GM21528 (cell line): ENCODE measurements around the gene PRSS2.
A peak's percentile ranks its signal among the peaks of the same experiment; 100 is the strongest.

Experiments used
- ATAC-seq: cut with Tn5 transposase; IDR thresholded peaks from one replicate; pipeline ENCODE4 v1.9.1; 2021; ENCODE audit warnings: mild to moderate bottlenecking, moderate library complexity; ENCODE audit not compliant: unreplicated experiment, low FRiP score

Gene PRSS2

GRCh38 chr7:142784716-142785115, 13.9 kb downstream of the PRSS2 start:
- ATAC-seq: no peak

- no peak for ATAC-seq
These were observed 15.1 kb downstream of the PRSS2 start for GRCh38 chr7:142785841-142786250.

GRCh38 chr7:142787034-142787768, 16.4 kb downstream of the PRSS2 start:
- ATAC-seq: no peak

- ATAC-seq: no peak
These were observed 17.0 kb downstream of the PRSS2 start for GRCh38 chr7:142787783-142788182.

GRCh38 chr7:142788303-142789289, 17.8 kb downstream of the PRSS2 start:
- ATAC-seq: no peak

- no peak for ATAC-seq
These were observed 18.7 kb downstream of the PRSS2 start for GRCh38 chr7:142789441-142789840.

- ATAC-seq: no peak
These were observed 19.3 kb downstream of the PRSS2 start for GRCh38 chr7:142790056-142790455.

- ATAC-seq: no peak
These were observed 19.8 kb downstream of the PRSS2 start for GRCh38 chr7:142790555-142790954.

GRCh38 chr7:142791502-142791901, 20.7 kb downstream of the PRSS2 start:
- ATAC-seq: no peak

GRCh38 chr7:142792129-142792528, 21.4 kb downstream of the PRSS2 start:
- no peak for ATAC-seq

GRCh38 chr7:142792593-142792992, 21.8 kb downstream of the PRSS2 start:
- no peak for ATAC-seq

GRCh38 chr7:142793156-142793555, 22.4 kb downstream of the PRSS2 start:
- ATAC-seq: no peak

GRCh38 chr7:142795339-142795863, 24.6 kb downstream of the PRSS2 start:
- ATAC-seq: no peak

- no peak for ATAC-seq
These were observed 25.3 kb downstream of the PRSS2 start for GRCh38 chr7:142796001-142796500.

- ATAC-seq: peak; percentile 45
These were observed 26.0 kb downstream of the PRSS2 start for GRCh38 chr7:142796501-142797390.

- peak; percentile 37 for ATAC-seq
These were observed 26.9 kb downstream of the PRSS2 start for GRCh38 chr7:142797391-142798377.

- no peak for ATAC-seq
These were observed 28.0 kb downstream of the PRSS2 start for GRCh38 chr7:142798451-142799436.

- ATAC-seq: no peak
These were observed 28.7 kb downstream of the PRSS2 start for GRCh38 chr7:142799437-142799835.
